Measurements from ENCODE around the gene RALA.
"Not testable (repeated sequence)": the region's sequence is repeated elsewhere in the genome, so short reads cannot be mapped to it uniquely, and the experiment has no call there.

Gene RALA

DNA sequence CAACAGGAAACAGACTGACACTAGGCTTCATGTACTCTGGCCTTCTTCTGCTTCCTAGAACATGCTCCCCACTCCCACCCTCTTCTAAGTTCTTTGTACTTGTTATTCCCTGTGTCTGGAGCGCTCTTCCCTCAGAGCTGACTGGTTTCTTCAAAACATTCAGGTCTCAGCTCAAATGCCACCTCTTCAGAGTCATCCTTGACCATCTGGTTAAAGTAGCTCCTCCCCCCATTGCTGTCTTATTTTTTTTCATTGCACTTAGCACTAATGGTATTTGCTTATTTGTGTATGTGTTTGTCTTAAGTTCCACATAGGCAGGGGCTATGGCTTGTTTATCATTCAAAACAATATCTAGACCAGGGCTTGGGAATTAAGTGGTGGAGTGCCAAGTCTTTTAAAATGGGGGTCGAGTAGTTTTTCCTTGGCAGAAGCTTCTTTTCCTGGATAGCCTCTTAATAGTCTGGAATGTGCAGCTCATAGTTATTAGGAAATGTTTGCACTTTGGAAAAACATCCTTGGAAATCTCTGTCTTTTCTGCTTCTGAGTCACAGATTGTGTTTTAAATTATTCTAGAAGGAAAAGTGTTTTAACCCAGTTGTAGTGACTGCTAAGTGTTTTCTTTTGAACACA, 60.0 kb downstream of the RALA start:
- TF ChIP-seq, protein P1, sequence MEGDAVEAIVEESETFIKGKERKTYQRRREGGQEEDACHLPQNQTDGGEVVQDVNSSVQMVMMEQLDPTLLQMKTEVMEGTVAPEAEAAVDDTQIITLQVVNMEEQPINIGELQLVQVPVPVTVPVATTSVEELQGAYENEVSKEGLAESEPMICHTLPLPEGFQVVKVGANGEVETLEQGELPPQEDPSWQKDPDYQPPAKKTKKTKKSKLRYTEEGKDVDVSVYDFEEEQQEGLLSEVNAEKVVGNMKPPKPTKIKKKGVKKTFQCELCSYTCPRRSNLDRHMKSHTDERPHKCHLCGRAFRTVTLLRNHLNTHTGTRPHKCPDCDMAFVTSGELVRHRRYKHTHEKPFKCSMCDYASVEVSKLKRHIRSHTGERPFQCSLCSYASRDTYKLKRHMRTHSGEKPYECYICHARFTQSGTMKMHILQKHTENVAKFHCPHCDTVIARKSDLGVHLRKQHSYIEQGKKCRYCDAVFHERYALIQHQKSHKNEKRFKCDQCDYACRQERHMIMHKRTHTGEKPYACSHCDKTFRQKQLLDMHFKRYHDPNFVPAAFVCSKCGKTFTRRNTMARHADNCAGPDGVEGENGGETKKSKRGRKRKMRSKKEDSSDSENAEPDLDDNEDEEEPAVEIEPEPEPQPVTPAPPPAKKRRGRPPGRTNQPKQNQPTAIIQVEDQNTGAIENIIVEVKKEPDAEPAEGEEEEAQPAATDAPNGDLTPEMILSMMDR (conservative IDR thresholded peaks at IDR 0.05; ENCODE audit: control insufficient read depth, insufficient read depth, low read depth, low read length) = no peak
- peak; percentile 82 for DNase-seq (ENCODE audit: low read depth)
- H3K4me3 ChIP-seq (ENCODE audit: control insufficient read depth, low read depth, low read length) = no peak overlapping the region

DNA sequence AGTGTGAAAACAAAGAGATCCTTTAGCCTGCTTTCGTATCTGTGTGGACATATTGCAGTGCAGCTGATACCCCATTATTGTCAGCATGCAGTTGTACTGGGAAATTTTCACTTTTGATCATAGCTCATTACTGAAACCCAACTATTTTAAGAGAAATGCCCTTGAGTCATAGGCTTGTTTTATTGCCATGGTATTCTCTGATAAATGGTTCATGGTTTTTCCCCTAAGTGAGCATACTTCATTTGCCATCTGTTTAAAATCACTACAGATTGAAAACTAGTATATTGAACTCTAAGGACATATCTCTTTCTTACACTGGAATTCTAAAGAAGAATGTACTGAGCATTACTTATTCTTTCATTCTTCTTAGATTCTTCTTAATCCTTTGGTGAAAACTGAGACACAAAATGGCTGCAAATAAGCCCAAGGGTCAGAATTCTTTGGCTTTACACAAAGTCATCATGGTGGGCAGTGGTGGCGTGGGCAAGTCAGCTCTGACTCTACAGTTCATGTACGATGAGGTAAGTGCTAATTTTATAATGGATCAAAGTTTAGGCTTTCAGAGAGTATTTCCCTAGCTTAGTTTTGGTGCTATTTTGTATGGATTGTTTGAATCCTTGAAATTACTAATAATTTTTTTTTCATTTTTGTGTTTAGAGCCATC, 63.0 kb downstream of the RALA start:
- TF ChIP-seq, protein P1 (conservative IDR thresholded peaks at IDR 0.05; ENCODE audit: control insufficient read depth, insufficient read depth, low read depth, low read length) = no peak

DNA sequence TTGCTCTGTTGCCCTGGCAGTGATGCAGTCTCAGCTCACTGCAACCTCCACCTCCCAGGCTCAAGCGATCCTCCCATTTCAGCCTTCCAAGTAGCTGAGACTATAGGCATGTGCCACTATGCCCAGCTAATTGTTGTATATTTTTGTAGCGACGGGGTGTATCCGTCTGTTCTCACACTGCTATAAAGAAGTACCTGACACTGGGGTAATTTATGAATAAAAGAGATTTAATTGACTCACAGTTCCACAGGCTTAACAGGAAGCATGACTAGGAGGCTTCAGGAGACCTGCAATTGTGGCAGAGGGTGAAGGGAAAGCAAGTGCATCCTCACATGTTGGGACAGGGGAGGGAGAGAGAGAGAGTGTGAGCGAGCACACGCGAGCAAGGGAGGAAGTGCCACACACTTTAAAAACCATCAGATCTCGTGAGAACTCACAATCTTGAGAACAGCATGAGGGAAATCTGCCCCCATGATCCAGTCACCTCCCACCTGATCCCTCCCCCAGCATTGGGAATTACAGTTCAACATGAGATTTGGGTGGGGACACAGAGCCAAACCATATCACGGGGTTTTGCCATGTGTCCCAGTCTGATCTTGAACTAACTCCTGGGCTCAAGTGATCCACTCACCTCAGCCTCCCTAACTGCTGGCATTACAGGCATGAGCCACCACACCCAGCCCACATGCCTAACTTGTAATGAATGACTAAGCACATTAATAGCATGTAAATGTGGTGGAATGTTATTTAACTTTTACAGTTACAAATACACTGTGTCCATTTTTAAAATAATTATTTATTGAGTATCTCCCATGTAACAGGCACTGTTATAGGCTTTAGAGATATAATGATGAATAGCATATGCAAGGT, 65.5 kb downstream of the RALA start:
- TF ChIP-seq, protein P1 (conservative IDR thresholded peaks at IDR 0.05; ENCODE audit: control insufficient read depth, insufficient read depth, low read depth, low read length) = no peak
- no peak overlapping the region for H3K4me3 ChIP-seq (ENCODE audit: control insufficient read depth, low read depth, low read length)
- peak; percentile 38 for DNase-seq (ENCODE audit: low read depth)

More for the DNA sequence above, 63.0 kb downstream of the RALA start:
- no peak overlapping the region for H3K4me3 ChIP-seq (ENCODE audit: control insufficient read depth, low read depth, low read length)
- DNase-seq (ENCODE audit: low read depth) = peak; percentile 61

- TF ChIP-seq, protein P1 (conservative IDR thresholded peaks at IDR 0.05; ENCODE audit: control insufficient read depth, insufficient read depth, low read depth, low read length) = no peak
- H3K4me3 ChIP-seq (ENCODE audit: control insufficient read depth, low read depth, low read length) = no peak overlapping the region
- peak; percentile 70 for DNase-seq (ENCODE audit: low read depth)
Observed at GRCh38 chr7:39691821-39692220, 68.4 kb downstream of the RALA start.

GRCh38 chr7:39693086-39693485, 69.7 kb downstream of the RALA start:
- not testable (repeated sequence) for DNase-seq (ENCODE audit: low read depth); H3K4me3 ChIP-seq (ENCODE audit: control insufficient read depth, low read depth, low read length)

- DNase-seq (ENCODE audit: low read depth) = no peak
- no peak overlapping the region for H3K4me3 ChIP-seq (ENCODE audit: control insufficient read depth, low read depth, low read length)
- TF ChIP-seq, protein P1 (conservative IDR thresholded peaks at IDR 0.05; ENCODE audit: control insufficient read depth, insufficient read depth, low read depth, low read length) = no peak
Observed at GRCh38 chr7:39693812-39694211, 70.4 kb downstream of the RALA start.

All from fibroblast of mammary gland (primary cell).